ENCODE results near the gene SMIM8. TPM values are rescaled to one million over a fixed set of nuclear protein-coding genes. Genes with fewer than 3 reads are reported as not detected.

Gene SMIM8
- polyA plus RNA-seq, 1 donor from 2014 or later, result 30.6 TPM

DNA sequence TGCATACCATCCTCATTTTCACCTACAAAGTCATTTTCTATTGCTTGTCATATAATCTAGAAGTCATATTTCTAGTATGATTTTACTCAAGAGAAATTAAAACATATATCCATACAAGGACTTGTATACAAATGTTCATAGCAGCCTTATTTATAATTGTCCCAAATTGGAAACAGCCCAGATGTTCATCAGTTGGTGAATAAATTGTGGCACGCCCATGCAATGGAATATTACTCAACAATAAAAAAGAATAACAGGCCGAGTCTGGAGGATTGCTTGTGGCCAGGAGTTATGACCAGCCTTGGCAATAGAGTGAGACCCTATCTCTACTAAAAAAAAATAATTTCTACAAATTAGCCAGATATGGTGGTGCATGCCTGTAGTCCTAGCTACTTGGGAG is 51.0 kb downstream of the SMIM8 start:
- TF ChIP-seq, protein P1, sequence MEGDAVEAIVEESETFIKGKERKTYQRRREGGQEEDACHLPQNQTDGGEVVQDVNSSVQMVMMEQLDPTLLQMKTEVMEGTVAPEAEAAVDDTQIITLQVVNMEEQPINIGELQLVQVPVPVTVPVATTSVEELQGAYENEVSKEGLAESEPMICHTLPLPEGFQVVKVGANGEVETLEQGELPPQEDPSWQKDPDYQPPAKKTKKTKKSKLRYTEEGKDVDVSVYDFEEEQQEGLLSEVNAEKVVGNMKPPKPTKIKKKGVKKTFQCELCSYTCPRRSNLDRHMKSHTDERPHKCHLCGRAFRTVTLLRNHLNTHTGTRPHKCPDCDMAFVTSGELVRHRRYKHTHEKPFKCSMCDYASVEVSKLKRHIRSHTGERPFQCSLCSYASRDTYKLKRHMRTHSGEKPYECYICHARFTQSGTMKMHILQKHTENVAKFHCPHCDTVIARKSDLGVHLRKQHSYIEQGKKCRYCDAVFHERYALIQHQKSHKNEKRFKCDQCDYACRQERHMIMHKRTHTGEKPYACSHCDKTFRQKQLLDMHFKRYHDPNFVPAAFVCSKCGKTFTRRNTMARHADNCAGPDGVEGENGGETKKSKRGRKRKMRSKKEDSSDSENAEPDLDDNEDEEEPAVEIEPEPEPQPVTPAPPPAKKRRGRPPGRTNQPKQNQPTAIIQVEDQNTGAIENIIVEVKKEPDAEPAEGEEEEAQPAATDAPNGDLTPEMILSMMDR (IDR thresholded peaks at IDR 0.05; ENCODE audit: poor library complexity, severe bottlenecking), result no peak
- TF ChIP-seq TAF1 (IDR thresholded peaks at IDR 0.05; ENCODE audit: low read depth), result no peak
- no peak for TF ChIP-seq SMC3 (conservative IDR thresholded peaks at IDR 0.05; ENCODE audit: poor library complexity)
- TF ChIP-seq, protein P2, sequence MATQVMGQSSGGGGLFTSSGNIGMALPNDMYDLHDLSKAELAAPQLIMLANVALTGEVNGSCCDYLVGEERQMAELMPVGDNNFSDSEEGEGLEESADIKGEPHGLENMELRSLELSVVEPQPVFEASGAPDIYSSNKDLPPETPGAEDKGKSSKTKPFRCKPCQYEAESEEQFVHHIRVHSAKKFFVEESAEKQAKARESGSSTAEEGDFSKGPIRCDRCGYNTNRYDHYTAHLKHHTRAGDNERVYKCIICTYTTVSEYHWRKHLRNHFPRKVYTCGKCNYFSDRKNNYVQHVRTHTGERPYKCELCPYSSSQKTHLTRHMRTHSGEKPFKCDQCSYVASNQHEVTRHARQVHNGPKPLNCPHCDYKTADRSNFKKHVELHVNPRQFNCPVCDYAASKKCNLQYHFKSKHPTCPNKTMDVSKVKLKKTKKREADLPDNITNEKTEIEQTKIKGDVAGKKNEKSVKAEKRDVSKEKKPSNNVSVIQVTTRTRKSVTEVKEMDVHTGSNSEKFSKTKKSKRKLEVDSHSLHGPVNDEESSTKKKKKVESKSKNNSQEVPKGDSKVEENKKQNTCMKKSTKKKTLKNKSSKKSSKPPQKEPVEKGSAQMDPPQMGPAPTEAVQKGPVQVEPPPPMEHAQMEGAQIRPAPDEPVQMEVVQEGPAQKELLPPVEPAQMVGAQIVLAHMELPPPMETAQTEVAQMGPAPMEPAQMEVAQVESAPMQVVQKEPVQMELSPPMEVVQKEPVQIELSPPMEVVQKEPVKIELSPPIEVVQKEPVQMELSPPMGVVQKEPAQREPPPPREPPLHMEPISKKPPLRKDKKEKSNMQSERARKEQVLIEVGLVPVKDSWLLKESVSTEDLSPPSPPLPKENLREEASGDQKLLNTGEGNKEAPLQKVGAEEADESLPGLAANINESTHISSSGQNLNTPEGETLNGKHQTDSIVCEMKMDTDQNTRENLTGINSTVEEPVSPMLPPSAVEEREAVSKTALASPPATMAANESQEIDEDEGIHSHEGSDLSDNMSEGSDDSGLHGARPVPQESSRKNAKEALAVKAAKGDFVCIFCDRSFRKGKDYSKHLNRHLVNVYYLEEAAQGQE (IDR thresholded peaks at IDR 0.05; ENCODE audit: borderline replicate concordance), result no peak
- no peak for TF ChIP-seq EZH2 (IDR thresholded peaks at IDR 0.05; ENCODE audit: borderline replicate concordance, insufficient read depth, low read length, poor library complexity, severe bottlenecking)
- no peak for TF ChIP-seq MXI1 (conservative IDR thresholded peaks at IDR 0.05; ENCODE audit: poor library complexity, severe bottlenecking)
- TF ChIP-seq RAD21 (conservative IDR thresholded peaks at IDR 0.05), result no peak
- TF ChIP-seq POLR2AphosphoS5 (IDR thresholded peaks at IDR 0.05), result no peak
- TF ChIP-seq EP300 (conservative IDR thresholded peaks at IDR 0.05; ENCODE audit: poor library complexity, severe bottlenecking), result no peak

DNA sequence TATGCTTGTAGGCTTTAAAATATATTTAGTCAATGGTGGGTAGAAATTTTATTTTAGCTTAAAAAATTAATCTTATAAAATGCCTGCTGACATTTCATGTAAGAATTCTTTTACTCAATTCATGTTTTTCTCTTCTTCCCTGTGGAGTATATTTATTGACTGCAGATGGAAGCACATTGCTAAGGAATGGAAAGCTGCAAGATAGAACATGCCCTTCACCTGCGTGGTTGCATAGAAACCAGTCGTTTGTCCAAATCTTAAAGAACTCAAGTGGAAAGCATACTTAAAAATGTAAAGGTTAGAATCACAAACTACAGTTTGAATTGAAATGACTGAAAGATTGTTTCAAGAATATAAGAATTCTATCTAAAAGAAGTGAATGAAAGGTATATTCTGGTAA is 52.9 kb downstream of the SMIM8 start:
- H3K9me3 ChIP-seq (ENCODE audit: low read length), result no peaks in the 10 kb centered on the region
- no peaks in the 10 kb centered on the region for H3K36me3 ChIP-seq (ENCODE audit: insufficient read depth, low read length)
- no peaks in the 10 kb centered on the region for H3K9me2 ChIP-seq (ENCODE audit: insufficient read depth, low read length)
- no peak overlapping the region for H3K4me3 ChIP-seq (ENCODE audit: low read length)
- H2AFZ ChIP-seq (ENCODE audit: low read depth, low read length), result no peak overlapping the region
- no peak overlapping the region for H3K4me2 ChIP-seq (ENCODE audit: low read length)
- H3F3A ChIP-seq (ENCODE audit: insufficient read depth, low read length, poor library complexity, severe bottlenecking), result no peaks in the 10 kb centered on the region
- no peaks in the 10 kb centered on the region for H3K79me2 ChIP-seq (replicated peaks; ENCODE audit: insufficient read depth, low read length)
- no peaks in the 10 kb centered on the region for H3K27me3 ChIP-seq (ENCODE audit: insufficient read depth, low read depth, low read length)
- no peak overlapping the region for H3K9ac ChIP-seq (ENCODE audit: low read length)
- H4K20me1 ChIP-seq (ENCODE audit: insufficient read depth), result no peaks in the 10 kb centered on the region
- TF ChIP-seq TAF1 (IDR thresholded peaks at IDR 0.05; ENCODE audit: low read depth) (no peak), SMC3 (conservative IDR thresholded peaks at IDR 0.05; ENCODE audit: poor library complexity) (no peak), EZH2 (IDR thresholded peaks at IDR 0.05; ENCODE audit: borderline replicate concordance, insufficient read depth, low read length, poor library complexity, severe bottlenecking) (no peak), POLR2AphosphoS5 (IDR thresholded peaks at IDR 0.05) (no peak)
- TF ChIP-seq, protein P1 (IDR thresholded peaks at IDR 0.05; ENCODE audit: poor library complexity, severe bottlenecking), result no peak
- no peak overlapping the region for H3K27ac ChIP-seq (ENCODE audit: low read length)

More for the DNA sequence above, 51.0 kb downstream of the SMIM8 start:
- Histone ChIP-seq H3K27ac (ENCODE audit: low read length) (no peak overlapping the region), H3K9me3 (ENCODE audit: low read length) (no peaks in the 10 kb centered on the region), H3K9ac (ENCODE audit: low read length) (no peak overlapping the region), H2AFZ (ENCODE audit: low read depth, low read length) (no peak overlapping the region), H3F3A (ENCODE audit: insufficient read depth, low read length, poor library complexity, severe bottlenecking) (no peaks in the 10 kb centered on the region), H3K9me2 (ENCODE audit: insufficient read depth, low read length) (no peaks in the 10 kb centered on the region), H3K36me3 (ENCODE audit: insufficient read depth, low read length) (no peaks in the 10 kb centered on the region), H4K20me1 (ENCODE audit: insufficient read depth) (no peaks in the 10 kb centered on the region), H3K4me3 (ENCODE audit: low read length) (no peak overlapping the region), H3K27me3 (ENCODE audit: insufficient read depth, low read depth, low read length) (no peaks in the 10 kb centered on the region), H3K4me2 (ENCODE audit: low read length) (no peak overlapping the region), H3K79me2 (replicated peaks; ENCODE audit: insufficient read depth, low read length) (no peaks in the 10 kb centered on the region)

Data from neural cell (in vitro differentiated cells).